GM21737 (cell line): Measurements from ENCODE around the gene VASN.

ENCODE experiments used
- ATAC-seq: cut with Tn5 transposase; IDR thresholded peaks from one replicate; pipeline ENCODE4 v1.9.1; 2021; ENCODE audit warnings: mild to moderate bottlenecking, moderate library complexity; ENCODE audit not compliant: unreplicated experiment

Gene VASN

GRCh38 chr16:4401094-4401501 lies 29.4 kb downstream of the VASN start:
- no peak for ATAC-seq

- no peak for ATAC-seq
Observed at GRCh38 chr16:4401510-4401909, 29.9 kb downstream of the VASN start.

GRCh38 chr16:4402439-4403132 lies 30.9 kb downstream of the VASN start:
- no peak for ATAC-seq

- no peak for ATAC-seq
Observed at GRCh38 chr16:4403133-4403949, 31.7 kb downstream of the VASN start.

- ATAC-seq, result no peak
Observed at GRCh38 chr16:4404247-4404966, 32.8 kb downstream of the VASN start.

DNA sequence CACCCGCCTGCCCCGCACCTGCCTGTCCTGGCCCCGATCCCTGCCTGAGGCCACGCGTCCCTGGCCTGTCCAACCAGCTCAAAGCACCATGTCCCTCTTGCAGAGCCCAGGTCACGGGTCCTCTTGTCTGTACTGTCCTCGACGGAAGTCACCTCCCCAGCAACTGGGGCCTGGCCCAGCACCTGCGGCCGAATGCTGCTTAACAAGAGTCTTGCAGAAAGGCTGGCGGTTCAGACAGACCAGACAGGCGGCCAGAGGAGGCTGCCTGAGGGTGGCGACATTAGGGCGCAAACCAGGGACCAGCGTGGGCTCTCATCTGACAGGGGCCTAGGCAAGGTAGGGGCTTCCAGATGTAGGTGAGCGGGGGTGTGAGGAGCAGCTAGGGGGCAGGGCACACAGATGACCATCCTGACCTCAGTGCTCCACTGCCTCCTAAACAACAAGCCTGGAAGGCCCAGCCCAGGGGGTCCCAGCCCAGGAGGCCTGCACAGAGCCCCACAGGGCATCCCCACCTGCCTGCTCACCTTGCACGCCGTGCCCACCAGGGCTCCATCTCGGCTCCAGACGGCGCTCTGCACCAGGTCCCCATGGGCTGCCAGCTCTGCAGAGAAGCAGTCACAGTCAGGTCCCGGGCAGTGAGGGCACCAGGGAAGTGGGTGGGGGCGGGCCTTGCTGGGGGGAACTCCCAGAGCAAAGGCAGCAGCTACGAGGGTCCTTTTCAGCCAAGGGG lies 33.5 kb downstream of the VASN start:
- ATAC-seq, result no peak

DNA sequence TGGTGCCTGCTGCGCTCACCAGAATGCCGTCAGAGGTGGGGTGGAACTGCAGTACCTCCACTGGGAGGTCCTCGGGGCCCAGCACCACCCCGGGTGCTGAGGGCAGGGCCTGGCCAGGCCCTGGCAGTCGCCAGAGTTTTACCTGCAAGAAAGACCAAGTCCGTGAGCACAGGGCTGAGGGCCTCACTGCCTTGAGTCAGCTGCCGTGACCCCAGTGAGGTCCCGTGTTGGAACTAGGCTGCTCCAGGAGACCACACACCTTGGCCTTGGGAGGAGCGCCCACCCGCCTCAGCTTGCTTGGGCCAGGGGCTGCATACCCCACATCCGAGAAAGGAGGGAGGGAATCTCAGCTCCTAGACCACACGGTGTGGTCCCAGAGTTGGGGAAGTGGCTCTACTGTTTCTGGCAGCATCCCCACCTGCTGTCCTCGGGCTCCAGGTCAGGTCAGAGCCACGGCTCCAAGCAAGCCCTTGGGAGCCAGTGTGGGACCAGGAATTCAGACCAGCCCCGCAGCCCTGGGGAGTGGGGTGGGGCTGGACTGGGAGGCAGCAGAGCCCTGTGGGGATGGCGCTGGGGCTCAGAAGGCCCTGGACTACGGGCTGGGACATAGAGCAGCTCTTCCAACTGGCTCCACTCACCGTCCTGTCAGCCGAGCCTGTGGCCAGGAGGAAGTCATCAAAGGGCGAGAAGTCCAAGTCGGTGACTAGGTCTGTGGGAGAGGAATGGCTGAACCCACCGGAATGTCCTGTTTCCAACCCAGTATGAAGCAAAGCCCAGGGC lies 36.1 kb downstream of the VASN start:
- ATAC-seq, result no peak

DNA sequence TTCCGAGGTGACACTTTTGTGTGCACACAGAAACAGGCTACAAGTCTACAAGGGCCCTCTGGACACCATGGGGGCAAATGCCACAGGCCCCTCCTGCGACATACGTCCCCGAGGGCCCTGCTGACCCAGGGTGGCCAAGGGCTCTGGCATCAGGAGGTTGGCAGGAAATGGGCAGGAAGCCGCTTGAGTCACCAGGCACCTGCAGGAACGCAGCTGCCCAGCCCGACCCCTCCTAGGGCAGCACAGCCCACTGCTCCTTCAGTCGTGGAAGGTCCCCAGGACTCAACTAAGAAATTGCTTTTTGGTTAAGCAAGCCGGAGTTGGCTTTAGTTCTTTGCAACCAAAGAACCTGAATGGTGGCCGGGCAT lies 36.7 kb downstream of the VASN start:
- ATAC-seq, result no peak

DNA sequence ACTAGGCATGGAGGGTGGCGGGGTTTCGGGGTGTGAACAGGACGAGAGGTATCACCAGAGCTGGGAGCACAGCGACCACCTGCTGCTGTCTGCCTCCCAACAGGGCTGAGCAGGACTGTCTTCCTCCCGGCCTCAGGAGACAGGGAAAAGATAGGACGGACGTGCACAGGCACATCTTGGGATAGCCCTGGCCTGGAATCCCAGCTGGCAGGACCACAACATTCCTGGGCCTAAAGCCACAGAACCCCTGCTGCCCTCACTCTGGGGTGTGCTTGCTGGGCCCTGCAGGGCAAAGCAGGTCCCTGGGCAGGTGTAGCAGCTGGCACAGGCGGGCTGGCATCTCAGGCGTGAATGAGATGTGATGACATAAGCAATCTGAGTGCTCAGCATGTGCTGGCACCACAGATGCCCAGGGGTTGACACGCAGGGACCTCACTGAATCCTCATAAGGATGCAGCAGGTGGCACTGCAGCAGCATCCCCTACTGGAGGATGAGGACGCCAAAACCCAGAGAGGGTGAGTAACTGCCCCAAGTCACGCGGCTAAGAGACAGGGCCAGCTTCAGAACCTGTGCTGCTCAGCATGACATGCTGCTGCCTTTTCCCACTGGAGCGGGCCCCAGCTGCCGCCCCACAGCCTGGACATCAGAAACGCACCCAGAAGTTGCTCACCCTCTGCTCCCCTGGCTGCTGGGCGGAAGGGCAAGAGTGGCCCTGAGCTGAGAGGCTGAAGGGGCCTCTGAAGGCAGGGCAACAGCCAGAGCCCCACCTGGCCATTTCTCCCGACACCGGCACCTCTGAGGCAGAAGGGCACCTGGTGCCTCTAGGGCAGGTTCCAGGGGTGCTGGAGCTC lies 37.7 kb downstream of the VASN start:
- no peak for ATAC-seq

- ATAC-seq, result no peak
Observed at GRCh38 chr16:4410335-4411075, 38.9 kb downstream of the VASN start.

GRCh38 chr16:4411684-4412083 lies 40.0 kb downstream of the VASN start:
- no peak for ATAC-seq

- no peak for ATAC-seq
Observed at GRCh38 chr16:4412159-4412558, 40.5 kb downstream of the VASN start.

DNA sequence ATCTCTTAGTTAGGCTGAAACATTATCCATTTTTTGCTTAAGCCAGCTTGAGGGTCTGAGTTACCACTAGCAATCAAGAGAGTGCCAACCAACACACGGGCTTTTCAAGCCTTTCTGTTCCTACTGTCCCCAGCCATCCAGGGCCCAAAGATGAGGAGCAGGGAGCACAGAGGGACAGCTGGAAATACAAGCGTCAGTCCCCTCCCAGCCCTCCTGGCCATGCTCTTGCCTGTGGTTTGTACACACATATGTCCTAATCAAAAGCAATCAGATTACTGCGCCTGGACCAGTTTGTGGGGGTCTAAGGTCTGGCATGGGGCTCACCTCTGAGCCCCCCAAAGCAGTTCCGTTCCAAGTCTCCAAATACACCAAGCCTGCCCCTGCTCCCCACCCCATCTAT lies 41.2 kb downstream of the VASN start:
- no peak for ATAC-seq

- ATAC-seq, result peak; percentile 54
Observed at GRCh38 chr16:4414187-4414917, 42.7 kb downstream of the VASN start.

- peak; percentile 13 for ATAC-seq
Observed at GRCh38 chr16:4415538-4416199, 44.0 kb downstream of the VASN start.

DNA sequence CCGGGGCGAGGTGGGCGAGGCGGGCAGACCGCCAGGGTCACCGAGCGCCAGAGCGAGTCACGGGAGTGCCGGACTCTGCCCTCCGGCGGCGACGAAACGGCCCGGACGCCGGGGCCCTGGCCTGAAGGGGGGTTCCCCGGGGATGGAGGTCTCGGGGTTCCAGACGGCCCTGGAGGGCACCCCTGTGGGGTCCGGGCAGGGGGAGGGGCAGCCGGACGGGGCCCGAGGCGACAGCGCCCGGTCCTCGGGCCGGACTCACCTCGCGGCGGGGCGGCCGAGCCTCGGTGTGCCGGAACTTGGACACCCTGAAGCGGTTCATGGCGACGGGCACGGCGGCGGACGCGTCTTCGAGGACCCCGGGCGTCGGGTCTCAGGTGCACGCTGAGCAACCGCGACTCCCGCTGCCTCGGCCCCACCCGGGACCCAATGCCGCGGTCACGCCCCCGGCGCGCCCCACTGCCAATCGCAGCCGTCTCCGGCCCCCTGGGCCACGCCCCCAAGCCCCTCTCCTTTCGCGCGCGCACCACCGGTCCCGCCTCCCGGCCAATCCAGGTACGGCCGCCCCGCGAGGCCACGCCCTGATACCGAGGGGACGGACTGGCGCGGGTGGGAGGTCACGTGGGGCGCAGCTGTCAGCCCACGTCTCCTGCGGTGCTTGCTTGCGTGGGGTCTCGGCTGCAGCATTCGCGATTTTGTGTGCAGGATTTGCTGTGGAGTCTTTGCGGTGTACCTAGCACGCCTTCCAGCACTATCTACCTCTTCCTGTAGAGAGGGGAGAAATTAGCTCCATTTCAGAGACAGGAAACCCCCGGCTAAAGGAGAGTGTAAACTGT lies 44.8 kb downstream of the VASN start, which contains the start of gene CORO7:
Gene CORO7, minus strand, starts transcription at position 397 of the 833 bp plus-strand sequence. Its CDS starts 78 bp downstream, at position 319.
- peak; percentile 62 for ATAC-seq
